HG03280 (cell line): Measurements from ENCODE around the gene ZMYND15.

Experiments used
- ATAC-seq: cut with Tn5 transposase; IDR thresholded peaks from one replicate; pipeline ENCODE4 v1.9.1; 2021; ENCODE audit warnings: mild to moderate bottlenecking, moderate library complexity; ENCODE audit not compliant: unreplicated experiment

Gene ZMYND15

DNA sequence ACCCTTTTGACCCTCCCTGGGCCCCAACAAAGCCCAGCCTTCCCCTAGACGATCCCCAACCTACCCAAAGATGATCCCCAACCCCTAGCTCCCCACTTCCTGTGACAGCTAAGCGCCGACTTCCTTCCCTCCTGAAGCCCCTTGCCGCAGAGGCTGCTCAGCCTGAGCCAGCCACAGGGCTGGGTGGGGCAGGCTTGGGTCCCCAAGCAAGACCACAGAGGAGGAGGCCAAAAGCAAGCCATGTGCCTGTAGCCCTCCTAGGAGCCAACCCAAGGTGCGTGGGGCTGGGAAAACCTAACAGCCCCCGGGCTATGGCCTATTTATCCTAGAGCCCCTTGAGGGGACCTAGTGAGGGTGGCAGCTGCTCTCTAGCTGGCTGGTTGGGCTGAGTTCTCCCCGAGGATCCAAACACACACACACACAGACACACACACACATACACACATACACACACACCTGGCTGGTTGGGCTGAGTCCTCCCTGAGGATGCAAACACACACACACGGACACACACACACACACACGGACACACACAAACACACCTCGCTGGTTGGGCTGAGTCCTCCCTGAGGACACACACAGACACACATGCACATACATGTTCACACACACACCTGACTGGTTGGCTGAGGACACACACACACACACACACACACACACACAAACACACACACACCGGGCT, 24.4 kb upstream of the ZMYND15 start:
- ATAC-seq: no peak

DNA sequence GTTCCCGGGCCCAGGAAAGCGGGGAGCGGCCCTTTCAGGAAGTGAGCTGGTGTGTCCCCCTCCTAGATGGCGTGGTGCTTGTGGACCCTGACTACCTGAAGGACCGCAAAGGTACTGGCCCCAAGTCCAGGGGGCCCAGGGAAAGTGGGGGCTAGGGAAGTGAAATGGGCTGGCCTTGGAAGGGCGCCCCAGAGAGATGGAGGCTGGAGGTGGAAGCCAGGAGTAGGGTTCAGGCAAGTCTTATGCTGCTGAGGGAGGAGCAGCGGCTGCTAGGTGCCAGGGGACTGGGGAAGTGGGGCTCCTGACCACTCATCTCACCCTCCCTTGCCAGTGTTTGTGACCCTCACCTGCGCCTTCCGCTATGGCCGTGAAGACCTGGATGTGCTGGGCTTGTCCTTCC, 23.6 kb upstream of the ZMYND15 start:
- no peak for ATAC-seq

DNA sequence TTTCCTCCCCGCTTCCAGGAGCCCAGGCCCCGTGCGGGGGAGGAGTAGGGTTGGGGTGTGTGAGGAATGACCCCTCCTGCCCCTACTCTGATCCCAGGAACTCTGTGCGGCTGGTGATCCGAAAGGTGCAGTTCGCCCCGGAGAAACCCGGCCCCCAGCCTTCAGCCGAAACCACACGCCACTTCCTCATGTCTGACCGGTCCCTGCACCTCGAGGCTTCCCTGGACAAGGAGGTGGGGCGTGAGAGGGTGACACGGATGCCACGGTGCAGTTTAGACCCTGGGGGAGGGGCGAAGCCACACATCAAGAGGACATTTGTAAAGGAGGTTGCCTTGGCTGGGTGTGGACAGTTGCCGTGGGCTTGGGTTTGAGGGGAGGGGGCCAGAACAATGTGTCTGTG, 21.8 kb upstream of the ZMYND15 start:
- no peak for ATAC-seq

DNA sequence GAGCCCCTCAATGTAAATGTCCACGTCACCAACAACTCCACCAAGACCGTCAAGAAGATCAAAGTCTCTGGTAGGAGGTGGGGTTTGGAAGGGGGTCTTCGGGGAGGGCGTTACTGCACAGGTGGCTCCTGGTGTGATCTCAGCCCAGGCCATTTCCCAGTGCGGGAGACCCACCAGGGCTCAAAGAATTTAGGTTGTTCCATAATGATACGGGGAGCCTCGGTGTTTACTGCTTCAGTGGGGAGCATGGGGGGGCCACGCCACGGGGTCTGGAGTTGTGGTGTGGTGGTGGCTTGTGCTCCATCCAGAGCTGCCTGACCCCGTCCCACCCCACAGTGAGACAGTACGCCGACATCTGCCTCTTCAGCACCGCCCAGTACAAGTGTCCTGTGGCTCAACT, 21.4 kb upstream of the ZMYND15 start:
- no peak for ATAC-seq

DNA sequence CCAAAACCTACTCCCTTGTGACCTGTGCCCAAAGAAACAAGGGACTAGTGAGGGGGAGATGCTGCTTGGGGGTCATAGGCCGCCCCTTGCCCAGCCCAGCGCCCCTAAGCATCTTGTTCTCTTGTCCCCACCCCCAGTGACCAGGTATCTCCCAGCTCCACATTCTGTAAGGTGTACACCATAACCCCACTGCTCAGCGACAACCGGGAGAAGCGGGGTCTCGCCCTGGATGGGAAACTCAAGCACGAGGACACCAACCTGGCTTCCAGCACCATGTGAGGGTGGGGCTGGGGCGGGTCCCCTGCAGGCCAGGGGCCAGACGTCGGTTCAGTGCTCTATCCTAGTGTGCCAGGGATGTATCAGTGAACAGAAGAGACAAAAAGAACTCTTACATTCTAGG, 20.5 kb upstream of the ZMYND15 start:
- ATAC-seq: no peak

DNA sequence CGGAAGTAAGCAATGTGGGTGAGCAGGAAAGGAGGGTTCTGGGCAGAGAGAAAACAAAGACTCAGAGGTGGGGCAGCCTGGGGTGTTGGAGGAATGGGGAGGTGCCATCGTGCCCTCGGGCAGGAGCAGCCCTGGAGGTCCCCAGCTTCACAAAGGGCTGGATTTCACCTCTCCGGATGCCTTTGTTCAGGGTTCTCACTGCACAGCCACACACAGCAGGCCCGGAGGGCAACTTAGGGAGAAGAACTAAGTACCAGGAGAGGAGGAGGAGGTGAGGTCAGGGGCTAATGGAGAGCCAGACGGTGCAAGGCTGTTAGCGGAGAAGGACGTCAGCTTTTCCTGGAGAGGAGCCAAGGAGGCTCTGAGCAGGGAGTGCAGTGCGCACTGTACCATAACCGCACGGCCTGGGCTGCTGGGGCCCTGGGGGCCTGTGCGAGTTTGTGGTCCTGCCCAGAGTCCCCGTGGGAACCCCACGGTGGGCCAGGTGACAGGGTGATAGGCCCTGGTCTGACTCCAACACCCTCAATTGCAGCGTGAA, 19.9 kb upstream of the ZMYND15 start:
- no peak for ATAC-seq

DNA sequence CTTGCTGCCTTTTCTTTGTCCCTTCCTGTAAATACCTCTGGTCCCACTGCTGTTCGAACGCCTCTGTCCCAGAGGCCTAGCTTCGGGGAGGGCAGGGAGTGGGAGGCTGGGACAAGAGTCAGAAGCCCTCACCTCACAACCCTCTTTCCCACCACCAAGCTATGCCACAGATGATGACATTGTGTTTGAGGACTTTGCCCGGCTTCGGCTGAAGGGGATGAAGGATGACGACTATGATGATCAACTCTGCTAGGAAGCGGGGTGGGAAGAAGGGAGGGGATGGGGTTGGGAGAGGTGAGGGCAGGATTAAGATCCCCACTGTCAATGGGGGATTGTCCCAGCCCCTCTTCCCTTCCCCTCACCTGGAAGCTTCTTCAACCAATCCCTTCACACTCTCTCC, 18.8 kb upstream of the ZMYND15 start:
- ATAC-seq: no peak

DNA sequence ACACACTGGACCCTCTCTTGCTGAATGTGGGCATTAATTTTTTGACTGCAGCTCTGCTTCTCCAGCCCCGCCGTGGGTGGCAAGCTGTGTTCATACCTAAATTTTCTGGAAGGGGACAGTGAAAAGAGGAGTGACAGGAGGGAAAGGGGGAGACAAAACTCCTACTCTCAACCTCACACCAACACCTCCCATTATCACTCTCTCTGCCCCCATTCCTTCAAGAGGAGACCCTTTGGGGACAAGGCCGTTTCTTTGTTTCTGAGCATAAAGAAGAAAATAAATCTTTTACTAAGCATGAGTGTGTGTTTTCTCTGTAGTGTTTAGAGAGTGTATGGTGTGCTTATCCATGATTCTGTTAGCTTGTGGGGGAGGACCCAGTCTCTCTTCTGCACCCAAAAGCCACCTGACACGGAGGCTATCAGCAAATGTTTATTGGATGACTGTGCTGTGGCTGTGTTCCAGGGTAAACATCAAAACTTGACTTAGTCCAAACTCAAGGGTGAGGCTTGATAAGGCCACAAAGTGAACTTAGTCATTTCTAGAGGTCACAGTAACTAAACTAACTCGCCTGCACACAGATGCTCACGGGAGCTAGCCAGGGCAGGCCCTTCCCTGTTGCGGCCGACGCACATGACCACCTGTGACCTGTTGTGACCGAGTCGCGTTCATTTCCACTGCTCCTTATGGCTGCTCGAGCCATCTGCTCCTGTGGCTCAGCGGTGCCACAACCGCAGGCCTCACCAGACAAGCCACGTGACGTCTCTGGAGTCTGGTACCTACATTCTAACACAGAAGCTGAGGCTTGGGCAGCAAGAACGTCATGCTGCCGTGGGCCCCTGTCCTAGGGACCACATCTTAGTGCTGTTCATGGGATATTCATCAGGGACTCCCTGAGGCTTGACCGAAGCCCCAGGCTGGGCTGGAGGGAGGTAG, 18.2 kb upstream of the ZMYND15 start:
- peak; percentile 69 for ATAC-seq

DNA sequence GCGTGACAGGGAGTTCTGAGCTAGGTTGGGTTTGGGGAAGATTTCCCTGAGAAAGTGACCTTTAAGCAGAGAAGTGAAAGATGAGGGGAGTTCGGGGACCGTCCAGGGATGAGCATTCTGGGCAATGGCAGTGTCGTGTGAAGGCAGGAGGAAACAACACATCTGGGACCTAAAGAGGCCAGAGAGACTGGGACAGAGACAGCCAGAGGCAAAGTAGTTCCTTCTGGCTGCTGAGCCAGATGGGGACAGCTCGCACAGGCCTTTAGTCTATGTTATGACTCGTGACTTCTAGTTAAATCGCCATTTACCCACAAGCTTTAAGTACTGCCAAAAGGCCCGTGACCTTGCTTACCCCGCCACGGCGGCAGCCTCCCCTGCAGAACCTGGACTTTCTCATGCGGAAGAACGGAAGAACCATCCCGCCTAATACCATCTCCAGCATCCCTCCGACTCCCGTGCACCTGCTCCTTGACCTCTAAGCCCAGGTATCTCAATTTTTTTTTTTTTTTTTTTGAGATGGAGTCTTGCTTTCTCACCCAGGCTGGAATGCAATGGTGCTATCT, 16.9 kb upstream of the ZMYND15 start:
- no peak for ATAC-seq

DNA sequence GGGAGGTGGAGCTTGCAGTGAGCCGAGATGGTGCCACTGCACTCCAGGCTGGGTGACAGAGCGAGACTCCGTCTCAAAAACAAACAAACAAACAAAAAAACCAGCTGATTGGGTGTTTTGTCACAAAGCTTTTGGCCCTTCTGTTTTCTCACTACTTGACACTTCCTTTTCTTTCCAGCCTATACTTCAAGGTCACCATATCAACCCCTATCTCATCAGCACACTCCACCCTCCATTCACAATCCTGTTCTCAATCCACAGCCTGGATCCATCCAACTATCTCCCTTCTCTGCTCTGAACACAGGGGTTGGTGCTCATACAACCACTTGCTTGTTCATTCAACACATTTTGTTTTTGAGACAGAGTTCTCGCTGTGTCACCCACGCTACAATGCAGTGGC, 15.0 kb upstream of the ZMYND15 start:
- ATAC-seq: no peak

DNA sequence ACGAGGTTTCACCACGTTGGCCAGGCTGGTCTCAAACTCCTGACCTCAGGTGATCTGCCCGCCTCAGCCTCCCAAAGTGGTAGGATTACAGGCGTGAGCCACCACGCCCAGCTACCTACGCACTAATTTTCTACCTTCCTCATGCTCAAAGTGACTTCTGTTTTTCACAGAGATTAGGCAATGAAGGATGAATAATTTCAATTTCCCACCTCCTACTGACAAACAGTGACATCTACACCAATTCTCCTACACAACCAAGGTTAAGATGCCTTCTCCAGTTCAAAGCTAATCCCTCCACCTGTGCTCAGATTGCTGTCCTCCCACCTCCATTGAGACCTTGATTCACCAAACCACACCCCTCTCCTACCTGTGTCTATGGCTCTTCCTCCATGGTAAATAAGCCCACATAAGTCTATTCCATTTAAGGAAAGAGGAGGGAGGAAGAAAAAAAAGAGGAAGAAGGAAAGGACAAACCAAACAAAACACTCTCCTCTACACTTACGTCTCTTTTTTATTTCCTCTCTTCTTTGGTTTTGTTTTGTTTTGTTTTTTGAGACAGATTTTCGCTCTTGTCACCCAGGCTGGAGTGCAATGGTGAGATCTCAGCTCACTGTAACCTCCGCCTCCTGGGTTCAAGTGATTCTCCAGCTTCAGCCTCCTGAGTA, 13.9 kb upstream of the ZMYND15 start:
- no peak for ATAC-seq

DNA sequence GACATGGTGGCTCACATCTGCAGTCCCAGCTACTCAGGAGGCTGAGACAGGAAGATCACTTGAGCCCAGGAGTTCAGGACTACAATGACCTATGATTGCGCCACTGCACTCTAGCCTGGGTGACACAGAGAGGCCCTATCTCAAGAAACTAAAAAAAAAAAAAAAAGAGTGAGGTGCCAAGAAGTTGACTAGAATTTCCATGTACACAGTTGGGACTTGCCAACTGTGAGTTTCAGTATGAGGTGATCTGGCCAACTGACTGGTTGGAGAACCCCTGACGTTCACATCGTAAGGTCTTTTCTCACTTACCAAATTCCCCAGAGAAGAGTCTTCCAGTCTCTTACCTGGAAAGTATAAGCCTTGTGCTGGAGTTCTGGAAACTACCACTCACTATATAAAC, 11.5 kb upstream of the ZMYND15 start:
- no peak for ATAC-seq

DNA sequence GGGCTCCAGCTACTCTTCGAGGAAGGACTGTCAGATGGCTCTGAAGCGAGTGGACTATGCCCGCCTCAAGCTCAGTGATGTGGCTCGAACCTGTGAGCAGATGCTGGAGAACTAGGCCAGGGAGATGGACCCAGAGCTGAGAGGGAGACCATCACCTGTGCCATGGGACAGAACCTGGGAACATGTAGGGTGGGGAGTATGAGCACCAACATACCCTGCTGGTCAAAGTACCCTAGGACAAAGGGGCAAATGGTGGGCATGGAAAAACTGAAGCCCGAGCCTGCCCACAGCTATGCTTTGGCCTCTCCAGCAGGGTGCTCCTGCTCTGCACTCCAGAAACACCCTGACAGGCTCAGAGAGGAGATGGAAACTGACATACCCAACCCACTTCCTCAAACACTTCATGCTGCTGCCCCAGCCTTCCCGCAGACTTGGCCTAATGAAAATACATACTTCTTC, 6.5 kb upstream of the ZMYND15 start:
- ATAC-seq: no peak

DNA sequence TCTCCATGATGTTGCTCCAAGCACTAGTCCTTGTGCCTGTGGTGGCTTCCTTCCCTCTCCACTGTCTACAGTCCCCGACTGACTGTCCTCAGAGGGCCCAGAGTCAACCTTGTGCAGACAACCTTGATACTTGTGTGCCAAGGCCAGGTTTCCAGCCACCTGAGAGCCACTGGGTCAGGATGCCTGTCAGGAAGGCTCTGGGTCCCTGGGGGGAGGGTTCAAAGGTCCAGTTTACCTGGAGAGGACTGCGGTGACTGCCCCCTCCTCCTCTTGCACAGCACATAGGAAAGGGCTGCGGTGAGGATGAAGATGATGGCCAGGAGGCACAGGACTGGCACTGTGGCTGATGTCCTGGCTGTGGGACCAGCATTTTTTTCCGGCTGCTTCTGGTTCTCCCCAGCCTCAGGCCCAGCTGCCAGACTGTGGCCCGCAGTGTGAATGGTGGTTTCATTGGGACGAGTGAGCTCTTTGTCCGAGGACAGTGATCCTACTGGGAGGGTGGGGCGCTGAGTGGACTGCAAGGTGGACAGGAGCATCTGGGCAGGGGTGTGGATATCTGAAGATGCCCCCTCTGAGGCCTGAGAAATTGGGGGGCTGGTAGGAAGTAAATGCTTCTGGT, 4.7 kb upstream of the ZMYND15 start:
- ATAC-seq: no peak

DNA sequence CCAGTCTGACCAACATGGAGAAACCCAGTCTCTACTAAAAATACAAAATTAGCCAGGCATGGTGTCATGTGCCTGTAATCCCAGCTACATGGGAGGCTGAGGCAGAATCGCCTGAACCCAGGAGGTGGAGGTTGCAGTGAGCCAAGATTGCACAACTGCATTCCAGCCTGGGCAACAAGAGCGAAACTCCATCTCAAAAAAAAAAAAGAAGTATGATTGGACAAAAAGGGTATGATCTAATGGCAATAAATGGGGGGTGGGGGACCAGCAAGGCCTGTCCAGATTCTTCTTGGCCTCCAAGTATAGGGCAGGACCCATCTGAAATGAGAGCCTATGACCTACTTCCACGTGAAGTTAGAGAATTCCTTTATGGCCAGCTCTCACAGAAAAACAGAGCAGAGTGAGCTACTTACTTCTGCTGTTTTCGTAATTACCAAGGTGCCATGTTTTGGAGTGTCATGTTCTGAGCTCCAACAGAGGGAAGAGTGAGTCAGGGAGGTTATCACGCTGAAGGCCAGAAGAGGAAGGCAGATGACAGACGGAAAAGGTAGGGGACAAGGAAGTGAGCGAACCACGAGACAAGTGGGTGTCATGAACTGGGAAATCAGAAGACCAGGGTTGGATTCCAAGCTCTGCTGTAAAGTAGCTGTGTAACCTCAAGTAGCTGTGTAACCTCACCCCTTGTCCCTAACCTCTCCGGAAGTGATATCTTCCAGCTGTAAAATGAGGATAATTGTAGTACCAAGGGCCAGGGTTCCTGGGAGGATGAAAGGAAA, 3.6 kb upstream of the ZMYND15 start:
- no peak for ATAC-seq

DNA sequence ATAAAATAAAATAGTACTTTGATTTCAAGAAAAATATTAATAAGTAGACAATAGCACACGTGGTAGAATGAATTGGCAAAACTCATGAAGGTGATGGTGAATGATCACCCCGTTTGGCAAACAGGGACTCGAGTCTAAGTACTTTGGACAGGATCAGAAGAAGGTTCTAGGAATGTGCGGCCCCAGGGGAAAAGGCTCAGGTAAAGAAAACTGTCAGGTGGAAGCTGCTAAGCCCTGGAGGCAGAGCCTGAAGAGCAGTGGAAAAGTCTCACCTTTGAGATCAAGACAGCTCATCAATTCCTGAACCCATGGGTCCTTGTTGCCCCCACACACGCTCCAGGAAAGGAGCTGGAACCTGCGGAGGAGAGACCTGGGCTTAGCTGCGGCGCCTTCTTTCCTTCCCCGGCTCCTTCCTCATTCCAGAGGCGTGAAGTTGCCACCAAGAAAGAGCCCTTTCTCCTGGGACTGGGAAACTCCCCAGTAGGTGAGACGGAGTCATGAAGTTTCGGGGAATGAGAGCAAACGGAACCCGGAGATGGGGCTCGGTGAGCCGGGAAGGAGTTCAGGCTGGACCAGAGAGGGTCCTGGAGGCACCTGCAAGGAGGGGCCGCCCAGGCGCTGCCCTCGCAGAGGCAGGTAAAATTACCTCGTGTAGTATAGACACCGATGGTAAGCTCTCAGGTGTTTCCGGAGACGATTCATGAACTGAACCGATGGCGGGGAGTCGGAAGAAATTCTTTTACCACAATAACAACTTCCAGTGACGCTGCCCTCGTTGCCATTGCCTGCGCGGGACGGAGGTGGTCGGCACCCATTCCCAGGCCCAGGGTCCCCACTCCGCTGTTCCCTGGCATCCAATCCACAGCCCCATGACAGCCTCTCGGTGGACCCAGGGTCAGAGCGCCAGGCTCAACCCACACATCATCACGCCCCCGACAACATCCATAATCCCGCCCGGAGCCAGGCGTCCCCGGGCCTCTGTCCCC, 1.2 kb upstream of the ZMYND15 start:
- no peak for ATAC-seq

DNA sequence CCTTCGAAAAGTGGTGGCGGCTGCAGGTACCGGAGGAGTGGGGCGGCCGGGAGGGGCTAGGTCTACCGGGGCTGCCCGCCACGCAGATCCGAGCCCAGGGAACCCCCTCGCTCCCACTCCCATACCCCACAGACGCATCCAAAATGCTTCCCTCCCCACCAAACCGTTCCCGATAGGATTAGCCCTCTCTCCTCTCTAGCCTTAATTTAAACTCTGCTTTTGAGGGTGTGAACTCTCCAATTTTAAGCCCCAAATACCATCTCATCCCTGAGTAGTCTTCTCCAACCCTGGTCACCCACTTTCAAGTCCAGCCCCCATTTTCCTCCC, 355 bp downstream of the ZMYND15 start:
- ATAC-seq: no peak

DNA sequence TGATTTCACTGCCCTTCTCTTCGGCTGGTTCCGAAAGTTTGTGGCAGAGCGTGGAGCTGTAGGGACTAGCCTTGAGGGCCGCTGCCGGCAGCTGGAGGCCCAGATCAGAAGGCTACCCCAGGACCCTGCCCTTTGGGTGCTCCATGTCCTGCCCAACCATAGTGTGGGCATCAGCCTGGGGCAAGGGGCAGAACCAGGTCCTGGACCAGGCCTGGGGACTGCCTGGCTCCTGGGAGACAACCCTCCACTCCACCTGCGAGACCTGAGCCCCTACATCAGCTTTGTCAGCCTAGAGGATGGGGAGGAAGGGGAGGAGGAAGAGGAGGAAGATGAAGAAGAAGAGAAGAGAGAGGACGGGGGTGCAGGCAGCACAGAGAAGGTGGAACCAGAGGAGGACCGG, 951 bp downstream of the ZMYND15 start:
- no peak for ATAC-seq

DNA sequence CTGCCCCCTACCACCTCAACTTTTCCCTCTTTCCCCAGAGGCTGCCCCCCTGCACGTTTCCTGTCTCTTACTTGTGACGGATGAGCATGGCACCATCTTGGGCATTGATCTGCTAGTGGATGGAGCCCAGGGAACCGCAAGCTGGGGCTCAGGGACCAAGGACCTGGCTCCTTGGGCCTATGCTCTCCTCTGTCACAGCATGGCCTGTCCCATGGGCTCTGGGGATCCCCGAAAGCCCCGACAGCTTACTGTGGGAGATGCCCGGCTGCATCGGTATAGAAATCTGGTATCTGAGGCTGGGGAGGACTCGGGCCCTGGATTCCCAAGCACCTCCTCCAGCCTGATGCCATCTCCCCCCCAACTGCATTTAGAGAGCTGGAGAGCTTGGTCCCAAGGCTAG, 1.9 kb downstream of the ZMYND15 start:
- ATAC-seq: no peak
